T follicular helper cell (primary cell): ENCODE results near the gene MED7.

Experiments
- DNase-seq: peaks from one replicate; pipeline ENCODE4 v3.0.0-alpha.2; 2020; ENCODE audit warnings: low read depth

MED7 gene

GRCh38 chr5:157106630-157107461, 35.8 kb downstream of the MED7 start:
- no peak for DNase-seq

- no peak for DNase-seq
Observed at GRCh38 chr5:157100140-157100679, 42.5 kb downstream of the MED7 start.

GRCh38 chr5:157088342-157088990, 54.2 kb downstream of the MED7 start:
- DNase-seq, result no peak
